Measurements from ENCODE around the gene ERN2. TPM values are rescaled to one million over a fixed set of nuclear protein-coding genes. Genes with fewer than 3 reads are reported as not detected.
"Not testable (repeated sequence)": the region's sequence is repeated elsewhere in the genome, so short reads cannot be mapped to it uniquely, and the experiment has no call there.

Gene ERN2
- total RNA-seq, 1 experiment from 2014 or later = 1.8 TPM

GRCh38 chr16:23724785-23725131 lies 11.7 kb upstream of the ERN2 start:
- no peak for DNase-seq (ENCODE audit: low spot score)
- H3K27me3 Mint-ChIP-seq (ENCODE audit: low read depth) = peaks cover 11% of the 10 kb centered on the region
- H3K36me3 Mint-ChIP-seq = peaks cover 7% of the 10 kb centered on the region
- CTCF ChIA-PET = no interaction called here
- H3K27ac Mint-ChIP-seq = no peak overlapping the region
- TF ChIP-seq ZNF423 (CRISPR knock-in tag; IDR thresholded peaks at IDR 0.05) = no peak
- no peak for TF ChIP-seq JAZF1 (CRISPR knock-in tag; IDR thresholded peaks at IDR 0.05)
- TF ChIP-seq ZNF396 (CRISPR knock-in tag; IDR thresholded peaks at IDR 0.05; ENCODE audit: borderline replicate concordance) = no peak
- H3K4me3 Mint-ChIP-seq = no peak overlapping the region
- ATAC-seq = no peak
- POLR2A ChIA-PET = no interaction called here
- H3K4me1 Mint-ChIP-seq = peaks cover 10% of the 10 kb centered on the region
- H3K9me3 Mint-ChIP-seq = peaks cover 33% of the 10 kb centered on the region

GRCh38 chr16:23724096-23724784 lies 11.2 kb upstream of the ERN2 start:
- no peak for DNase-seq (ENCODE audit: low spot score)
- H3K4me3 Mint-ChIP-seq = no peak overlapping the region
- CTCF ChIA-PET = no interaction called here
- H3K27ac Mint-ChIP-seq = no peak overlapping the region
- POLR2A ChIA-PET = interaction anchor here (0.6 kb wide), 1 partner anchor 28 kb away, joined by 3 read pairs; no protein-coding TSS in a partner anchor
- peaks cover 7% of the 10 kb centered on the region; the same call in 1 of the 2 replicates for H3K4me1 Mint-ChIP-seq
- H3K27me3 Mint-ChIP-seq (ENCODE audit: low read depth) = peaks cover 11% of the 10 kb centered on the region
- H3K36me3 Mint-ChIP-seq = peaks cover 7% of the 10 kb centered on the region
- peaks cover 33% of the 10 kb centered on the region for H3K9me3 Mint-ChIP-seq
- no peak for ATAC-seq
- TF ChIP-seq ELF4 (CRISPR knock-in tag; IDR thresholded peaks at IDR 0.05; ENCODE audit: low read depth) (no peak), RELA (CRISPR knock-in tag; IDR thresholded peaks at IDR 0.05; ENCODE audit: borderline replicate concordance) (no peak), TEAD4 (CRISPR knock-in tag; IDR thresholded peaks at IDR 0.05) (no peak), SP1 (CRISPR knock-in tag; conservative IDR thresholded peaks at IDR 0.05) (no peak), IRF1 (CRISPR knock-in tag; IDR thresholded peaks at IDR 0.05) (no peak), ZNF416 (CRISPR knock-in tag; IDR thresholded peaks at IDR 0.05) (no peak), AR (CRISPR knock-in tag; IDR thresholded peaks at IDR 0.05) (no peak), ZNF396 (CRISPR knock-in tag; IDR thresholded peaks at IDR 0.05; ENCODE audit: borderline replicate concordance) (no peak), ERG (CRISPR knock-in tag; IDR thresholded peaks at IDR 0.05) (no peak), CTCF (IDR thresholded peaks at IDR 0.05) (no peak)

- H3K27ac Mint-ChIP-seq; DNase-seq (ENCODE audit: low spot score); ATAC-seq; H3K4me1 Mint-ChIP-seq; POLR2A ChIA-PET; CTCF ChIA-PET; H3K36me3 Mint-ChIP-seq; H3K4me3 Mint-ChIP-seq: not testable (repeated sequence)
- Mint-ChIP-seq H3K27me3 (ENCODE audit: low read depth) (peaks cover 15% of the 10 kb centered on the region), H3K9me3 (peaks cover 33% of the 10 kb centered on the region)
Measured at GRCh38 chr16:23722613-23723240, 9.7 kb upstream of the ERN2 start.

Measured in WTC11 (cell line).